Activated T-cell treated with anti-CD3 and anti-CD28 coated beads for 48 hours (primary cell): ENCODE measurements around the gene PIP4K2A.
"Not testable (repeated sequence)": the region's sequence is repeated elsewhere in the genome, so short reads cannot be mapped to it uniquely, and the experiment has no call there.

Source experiments
- DNase-seq: peaks from one replicate; pipeline ENCODE4 v3.0.0-alpha.2; 2020; ENCODE audit warnings: low read depth

Gene PIP4K2A

DNA sequence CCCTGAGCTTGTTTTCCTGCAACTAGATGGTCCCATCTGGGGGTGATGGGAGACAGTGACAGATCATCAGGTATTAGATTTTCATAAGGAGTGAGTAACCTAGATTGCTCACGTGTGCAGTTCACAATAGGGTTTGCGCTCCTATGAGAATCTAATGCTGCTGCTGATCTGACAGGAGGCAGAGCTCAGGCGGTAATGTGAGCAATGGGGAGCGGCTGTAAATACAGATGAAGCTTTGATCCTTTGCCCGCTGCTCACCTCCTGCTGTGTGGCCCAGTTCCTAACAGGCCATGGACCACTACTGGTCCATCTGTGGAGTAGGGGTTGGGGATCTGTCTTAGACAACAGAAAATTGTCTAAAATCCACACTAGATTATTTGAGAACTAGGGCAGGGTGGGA lies 22.3 kb downstream of the PIP4K2A start:
- not testable (repeated sequence) for DNase-seq

DNA sequence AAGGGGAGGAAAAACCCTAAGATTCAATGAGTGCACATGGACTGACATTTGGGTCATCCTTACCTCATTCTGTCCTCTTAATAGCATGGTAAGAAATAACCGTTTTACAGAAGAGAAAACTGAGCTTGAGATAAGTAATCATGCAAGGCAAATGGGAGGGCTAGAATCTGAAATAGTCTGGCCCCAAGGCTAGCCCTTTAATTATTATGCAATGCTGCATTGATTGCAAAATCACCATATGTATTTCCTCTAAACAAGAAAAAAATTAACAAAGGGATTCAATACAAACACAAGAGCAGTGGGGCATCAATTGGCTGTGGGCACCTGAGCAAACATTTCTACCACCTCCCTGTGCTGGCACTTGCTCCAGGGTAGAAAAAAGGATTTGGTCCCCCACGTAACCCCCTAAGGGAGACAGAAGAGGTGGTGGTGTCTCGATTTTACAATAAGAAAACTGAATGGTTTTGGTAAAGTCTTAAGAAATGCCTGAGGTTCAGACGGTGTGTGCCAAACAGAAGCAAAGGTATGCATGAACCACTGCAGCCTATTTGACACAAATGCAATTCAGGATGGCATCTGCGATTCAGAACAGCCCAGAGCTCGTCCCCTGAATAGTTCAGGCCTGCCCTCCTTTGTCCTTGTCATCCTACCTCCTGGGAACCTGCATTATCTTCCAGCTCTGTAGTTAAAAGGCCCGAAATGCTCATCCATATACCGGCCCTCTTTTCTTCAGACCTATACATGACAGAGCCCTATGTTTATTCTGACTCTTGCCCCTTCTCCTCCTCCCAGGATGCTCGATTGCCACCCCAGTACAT lies 23.6 kb downstream of the PIP4K2A start:
- no peak for DNase-seq

DNA sequence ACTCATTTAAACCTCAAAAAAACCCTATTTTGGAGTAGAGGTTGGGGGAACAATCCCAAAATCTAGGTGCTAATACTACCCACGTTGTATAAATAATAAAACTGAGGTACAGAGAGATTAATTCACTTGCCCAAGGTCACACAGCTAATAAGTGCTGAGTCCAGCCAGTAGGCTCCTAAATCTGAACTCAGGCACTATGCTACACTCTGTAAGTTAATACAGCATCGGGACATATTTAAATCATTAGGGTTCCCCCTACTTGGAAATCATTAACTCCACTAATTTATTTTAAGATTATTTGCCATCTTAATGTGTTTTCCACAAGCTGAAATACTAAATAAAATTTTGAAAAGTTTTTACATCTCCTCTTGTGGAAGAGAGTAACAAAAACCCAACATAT lies 24.2 kb downstream of the PIP4K2A start:
- DNase-seq = no peak

DNA sequence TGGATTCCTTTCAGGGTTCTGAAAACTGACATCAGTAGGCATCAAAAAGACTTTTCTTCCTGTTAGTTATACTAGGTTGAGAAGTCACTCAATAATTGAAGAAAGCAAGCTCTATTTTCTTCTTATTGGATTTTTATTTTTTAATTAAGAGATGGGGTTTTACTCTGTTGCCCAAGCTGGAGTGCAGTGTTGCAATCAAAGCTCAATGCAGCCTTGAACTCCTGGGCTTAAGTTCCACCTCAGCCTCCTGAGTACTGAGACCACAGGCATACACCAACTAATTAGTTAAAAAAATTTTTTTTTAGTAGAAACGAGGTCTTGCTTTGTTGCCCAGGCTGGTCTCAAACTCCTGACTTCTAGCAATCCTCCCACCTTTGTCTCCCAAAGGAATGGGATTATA lies 28.0 kb downstream of the PIP4K2A start:
- no peak for DNase-seq

DNA sequence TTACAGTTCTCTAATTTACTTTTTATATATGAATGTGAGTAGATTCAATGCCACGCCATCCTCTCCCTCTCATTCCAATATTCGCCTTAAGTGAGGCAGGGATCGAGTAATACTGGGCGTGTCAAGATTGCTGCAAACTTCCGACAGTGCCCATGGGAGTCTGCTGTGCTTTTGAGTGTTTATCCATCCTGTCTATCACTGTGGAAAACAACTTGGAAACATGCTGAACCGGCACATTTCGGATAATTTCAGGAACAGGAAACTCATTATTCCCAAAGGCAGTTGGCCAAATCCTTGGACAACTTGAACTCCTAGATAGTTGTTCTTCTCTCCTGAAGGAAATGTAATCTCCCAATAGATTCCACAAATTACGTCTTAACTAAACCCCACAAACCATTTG lies 28.5 kb downstream of the PIP4K2A start:
- DNase-seq = no peak

DNA sequence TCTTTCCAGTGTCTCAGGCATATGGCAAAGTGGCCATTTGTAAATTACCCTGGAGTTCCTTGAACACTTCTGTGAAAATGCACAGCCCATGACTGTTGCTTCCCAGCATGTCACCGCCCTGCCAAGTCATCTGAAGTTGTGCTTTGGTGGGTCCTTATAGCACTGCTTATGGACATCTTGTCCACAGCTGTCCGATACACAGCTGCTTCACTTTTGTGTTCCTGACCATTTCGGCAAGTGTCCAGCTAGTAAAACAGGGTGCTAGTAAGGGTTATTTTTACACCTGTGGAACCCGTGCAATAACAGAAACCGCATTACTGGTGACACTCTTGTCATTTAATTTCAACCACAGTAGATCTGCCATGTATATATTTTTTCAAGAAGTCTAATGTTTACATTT lies 29.7 kb downstream of the PIP4K2A start:
- no peak for DNase-seq

DNA sequence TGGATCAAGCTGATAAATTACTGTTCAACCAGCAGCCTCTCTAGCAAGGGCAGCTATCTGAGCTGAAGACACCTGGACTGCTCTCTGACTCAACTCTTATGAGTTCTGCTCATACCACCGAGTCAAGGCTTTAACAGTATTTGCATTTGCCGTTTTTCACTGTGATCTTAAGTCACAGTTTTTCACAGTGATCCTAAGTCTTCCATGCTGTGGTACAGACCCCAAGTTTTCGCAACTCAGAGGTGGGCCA lies 31.3 kb downstream of the PIP4K2A start:
- DNase-seq = no peak

DNA sequence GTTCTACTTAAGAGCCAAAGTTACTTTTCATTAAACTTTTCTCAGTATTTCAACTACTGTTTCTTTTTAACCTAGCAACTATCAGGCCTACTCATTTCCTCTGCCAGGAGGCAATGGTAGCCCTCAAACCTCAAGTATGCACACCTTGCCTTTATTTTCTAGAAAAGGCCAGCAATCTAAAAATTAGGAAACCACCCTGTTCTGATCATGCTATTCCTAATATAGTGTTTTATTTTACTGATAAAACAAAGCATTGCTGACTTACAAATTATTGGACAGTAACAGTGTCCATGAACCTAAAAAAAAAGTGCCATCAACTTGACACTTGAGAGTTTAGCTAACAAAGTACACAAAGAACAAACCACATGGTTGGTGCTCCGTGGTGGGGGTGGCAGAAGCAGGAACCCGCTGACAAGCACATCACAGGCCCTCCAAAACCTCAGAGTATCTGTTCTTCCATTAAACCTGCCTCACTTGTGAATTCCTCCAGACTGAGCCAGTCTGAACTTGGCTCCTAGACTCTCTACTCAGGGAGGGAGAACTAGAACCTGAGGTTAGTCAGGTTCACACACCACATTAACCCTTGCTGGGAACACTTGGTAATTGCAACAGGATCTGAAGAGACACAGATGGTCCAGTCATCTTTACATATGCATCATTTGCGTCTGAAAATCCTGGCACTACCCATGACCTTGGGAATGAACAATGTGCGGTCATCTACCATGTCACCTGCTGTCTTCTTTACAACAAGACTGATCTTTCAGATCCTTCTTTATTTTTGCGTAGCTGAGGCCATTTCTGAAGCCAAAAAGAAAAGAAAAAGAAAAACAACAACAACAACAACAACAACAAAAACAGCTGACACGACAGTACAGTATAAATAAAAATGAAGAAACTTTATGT lies 31.9 kb downstream of the PIP4K2A start:
- no peak for DNase-seq

DNA sequence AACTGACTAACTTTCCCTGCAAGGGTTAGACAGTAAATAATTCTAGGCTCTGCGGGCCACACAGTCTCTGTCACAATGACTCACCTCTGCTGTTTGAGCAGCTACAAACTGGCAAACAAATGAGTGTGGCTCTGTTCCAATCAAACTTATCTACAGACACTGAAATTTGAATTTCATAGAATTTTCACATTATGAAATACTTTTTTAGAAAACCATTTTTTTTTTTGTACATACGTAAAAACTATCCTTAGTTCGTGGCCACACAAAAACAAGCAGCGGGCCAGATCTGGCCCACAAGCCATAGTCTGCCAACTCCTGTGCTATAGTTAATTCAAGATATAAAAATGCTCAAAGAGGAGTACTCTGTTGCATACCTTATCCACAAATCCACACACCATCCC lies 32.6 kb downstream of the PIP4K2A start:
- no peak for DNase-seq

DNA sequence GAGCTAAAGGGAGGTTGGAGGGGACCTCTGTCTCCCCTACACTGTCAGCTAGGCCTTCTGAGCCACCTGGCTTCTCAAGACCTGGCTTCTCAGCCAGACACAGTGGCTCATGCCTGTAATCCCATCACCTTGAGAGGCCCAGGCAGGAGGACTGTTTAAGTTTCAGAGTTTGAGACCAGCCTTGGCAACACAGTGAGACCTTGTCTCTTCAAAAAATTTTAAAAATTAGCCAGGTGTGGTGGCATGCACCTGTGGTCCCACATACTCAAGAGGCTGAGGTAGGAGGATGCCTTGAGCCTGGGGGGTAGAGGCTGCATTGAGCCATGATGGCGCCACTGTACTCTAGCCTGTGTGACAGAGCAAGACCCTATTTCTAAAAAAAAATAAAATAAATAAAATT lies 33.1 kb downstream of the PIP4K2A start:
- no peak for DNase-seq

DNA sequence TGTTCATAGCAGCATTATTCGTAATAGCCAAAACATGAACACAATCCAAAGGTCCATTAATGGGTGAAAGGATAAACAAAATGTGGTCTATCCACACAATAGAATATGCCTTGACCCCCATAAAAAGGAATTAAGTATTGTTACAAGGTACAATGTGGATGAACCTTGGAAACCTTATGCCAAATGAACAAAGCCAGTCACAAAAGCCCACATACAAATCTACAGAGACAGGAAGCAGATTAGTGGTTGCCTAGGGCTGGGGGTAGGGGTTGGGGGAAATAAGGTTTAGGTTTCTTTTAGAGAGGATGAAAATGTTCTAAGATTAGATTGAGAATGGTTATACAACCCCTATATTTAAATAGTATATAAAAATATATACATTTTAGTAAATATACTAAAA lies 34.8 kb downstream of the PIP4K2A start:
- DNase-seq = no peak

DNA sequence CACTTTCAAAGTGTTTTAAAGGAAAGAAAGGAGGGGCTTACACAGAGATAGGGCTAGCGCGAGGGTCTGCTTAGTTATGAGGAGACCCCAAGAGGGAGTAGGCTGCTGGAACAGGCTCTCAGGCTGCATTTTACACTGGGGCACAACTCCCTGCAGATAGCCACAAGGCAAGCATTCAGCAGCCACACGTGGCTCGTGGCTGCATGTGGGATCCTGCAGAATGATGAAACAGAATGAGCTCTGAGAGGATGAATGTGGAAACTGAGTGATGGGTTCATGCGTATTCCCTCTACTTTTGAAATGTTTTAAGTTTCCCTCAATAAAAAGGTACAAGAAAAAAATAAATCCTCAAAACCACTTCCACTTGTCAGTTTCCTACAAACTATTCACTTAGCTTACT lies 37.0 kb downstream of the PIP4K2A start:
- DNase-seq = no peak

DNA sequence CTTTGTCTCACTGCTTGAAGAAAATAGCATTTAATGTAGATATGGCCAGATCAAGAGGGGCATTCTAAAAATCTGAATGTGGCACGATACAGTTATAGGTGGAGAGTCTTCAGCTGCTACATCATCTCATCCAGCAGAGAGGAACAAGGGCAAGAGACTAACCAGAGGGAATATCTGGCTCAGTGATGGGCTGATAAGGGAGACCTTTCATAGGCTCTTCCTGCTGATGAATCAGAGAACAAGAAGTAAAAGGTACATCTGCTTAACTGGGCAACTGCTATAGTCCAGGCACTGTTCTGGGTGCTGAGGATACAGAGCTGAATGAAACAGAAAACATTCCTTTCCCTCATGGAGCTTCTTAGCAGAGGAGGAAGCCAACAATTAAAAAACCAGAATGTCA lies 37.9 kb downstream of the PIP4K2A start:
- no peak for DNase-seq

DNA sequence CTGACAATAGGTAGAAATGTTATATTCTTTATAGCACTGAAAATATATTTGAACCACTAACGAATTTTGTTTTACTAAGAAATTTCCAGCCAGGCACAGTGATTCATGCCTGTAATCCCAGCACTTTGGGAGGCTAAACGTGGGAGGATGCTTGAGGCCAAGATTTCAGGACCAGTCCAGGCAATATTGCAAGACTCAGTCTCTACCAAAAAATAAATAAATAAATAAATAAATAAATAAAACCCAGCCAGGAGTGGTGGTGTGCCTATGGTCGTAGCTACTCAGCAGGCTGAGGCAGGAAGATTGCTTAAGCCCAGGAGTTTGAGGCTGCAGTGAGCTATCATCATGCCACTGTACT lies 39.8 kb downstream of the PIP4K2A start:
- DNase-seq = no peak

DNA sequence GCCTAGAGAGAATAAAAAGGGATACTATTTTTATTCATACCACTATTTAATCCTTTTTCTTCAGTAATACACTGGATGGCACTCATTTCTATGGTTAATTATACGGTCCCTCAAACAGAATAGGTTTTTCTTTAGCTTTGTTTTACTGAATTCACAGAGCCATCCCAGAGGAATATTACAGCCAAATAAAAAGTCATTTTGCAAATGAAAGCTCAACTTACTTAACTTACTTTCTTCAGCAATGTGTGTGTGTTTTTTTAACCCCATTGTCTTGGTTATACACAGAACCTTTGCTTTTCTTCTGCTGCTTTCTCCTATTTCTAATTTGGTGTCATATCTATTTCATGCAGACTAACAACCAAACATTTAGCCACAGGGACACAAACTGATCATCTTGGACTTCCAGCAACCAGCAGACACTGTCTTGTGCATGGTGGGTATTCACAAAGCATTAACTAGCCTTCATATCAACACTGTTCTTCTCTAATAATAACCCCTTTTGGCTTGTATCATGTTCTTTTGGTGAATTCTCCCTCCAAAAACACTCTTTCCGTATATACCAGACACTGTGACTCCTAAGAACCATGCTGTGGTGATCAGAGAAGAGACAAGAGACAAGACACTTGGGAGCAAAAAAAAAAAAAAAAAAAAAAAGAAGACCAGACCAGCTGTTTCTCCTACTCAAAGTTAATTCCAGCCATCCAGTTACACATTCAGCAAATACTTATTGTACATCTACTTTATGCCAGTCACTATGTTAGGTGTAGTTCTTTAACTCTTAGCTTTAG lies 40.4 kb downstream of the PIP4K2A start:
- no peak for DNase-seq

DNA sequence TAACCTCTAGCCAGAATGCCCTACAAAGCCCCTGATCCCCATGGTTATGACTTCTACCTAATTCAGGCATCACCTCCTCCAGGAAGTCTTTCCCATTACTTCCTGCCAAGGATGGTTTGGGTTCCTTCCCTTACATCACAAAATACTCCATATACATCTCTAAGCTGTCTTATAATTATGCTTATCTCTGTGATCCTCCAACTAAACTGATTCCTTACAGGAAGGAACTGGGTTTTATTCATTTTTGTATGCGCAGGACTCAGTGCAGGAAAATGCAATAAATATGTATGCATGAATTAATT lies 41.3 kb downstream of the PIP4K2A start:
- DNase-seq = no peak

DNA sequence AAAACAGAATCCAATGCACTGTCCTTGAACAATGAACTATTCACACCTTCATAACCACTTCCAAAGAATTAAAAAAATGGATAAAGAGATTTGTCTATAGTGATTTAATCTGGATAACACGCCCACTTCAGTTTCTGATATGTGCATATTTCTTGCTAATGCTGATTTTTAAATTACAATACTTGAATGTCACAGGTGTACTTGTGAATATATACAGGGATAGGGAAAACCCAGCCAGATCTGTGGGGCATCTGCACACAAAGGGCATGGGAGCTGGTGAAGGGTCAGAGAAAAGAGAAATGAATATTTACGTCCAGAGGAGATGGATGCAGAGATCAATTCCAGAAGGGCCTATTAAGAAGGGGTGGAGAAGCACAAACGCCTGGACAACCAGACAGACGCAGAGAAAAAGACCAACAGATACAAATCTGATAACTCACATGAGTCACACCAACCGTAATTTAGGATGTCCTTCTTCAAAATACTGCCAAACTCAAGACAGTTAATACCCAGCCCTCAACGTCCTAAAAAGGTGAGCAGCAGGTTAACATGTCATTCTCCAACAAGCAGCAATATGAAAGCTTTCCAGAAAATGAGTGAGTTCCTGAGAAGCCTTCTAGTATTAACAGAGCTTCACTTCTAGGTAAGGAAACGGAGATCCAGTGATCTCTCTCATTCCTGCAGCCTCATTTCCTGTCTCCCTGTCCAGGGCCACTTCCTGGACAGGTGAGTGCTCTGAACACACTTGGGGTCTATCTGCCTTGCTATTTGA lies 41.9 kb downstream of the PIP4K2A start:
- no peak for DNase-seq

DNA sequence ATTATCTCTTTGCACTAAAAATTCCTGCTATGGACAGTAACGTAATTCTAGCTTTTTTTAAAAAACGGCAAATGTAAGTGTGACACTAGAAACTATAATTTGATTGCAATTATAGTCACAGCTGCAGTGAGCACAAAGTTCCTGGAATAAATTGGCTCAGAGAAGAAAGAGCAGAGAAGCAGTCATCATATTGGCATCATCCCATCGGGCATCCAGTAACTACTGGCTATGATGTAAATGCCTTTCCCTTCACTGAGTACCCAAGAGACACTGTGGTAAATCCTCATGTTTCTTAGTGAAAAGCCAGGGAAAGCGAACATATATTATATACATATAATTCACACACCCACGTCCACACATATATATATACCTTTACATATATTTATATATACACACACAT lies 43.6 kb downstream of the PIP4K2A start:
- DNase-seq = no peak

DNA sequence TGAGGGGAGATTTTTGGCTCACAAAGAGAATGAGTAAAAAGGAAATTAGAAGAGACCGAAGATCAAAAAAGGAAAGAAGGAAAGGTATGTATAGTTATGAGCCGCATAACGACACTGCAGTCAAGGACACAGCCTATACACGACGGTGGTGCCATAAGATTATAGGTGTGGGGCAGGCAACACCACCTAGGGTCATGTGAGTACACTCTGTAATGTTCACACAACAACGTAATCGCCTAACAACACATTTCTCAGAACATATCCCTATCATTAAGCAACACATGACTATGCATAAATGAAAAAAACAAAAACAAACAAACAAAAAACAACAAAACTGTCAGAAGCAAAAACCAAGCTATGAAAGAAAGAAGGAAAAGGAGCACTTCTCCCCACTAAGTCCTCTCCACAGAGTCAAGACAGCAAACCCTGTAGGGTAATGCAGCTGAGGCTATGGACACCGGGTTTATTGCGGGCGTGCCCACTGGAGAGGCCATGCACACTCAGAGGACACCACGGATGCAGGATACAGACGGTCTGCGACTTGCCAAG lies 45.1 kb downstream of the PIP4K2A start:
- no peak for DNase-seq

DNA sequence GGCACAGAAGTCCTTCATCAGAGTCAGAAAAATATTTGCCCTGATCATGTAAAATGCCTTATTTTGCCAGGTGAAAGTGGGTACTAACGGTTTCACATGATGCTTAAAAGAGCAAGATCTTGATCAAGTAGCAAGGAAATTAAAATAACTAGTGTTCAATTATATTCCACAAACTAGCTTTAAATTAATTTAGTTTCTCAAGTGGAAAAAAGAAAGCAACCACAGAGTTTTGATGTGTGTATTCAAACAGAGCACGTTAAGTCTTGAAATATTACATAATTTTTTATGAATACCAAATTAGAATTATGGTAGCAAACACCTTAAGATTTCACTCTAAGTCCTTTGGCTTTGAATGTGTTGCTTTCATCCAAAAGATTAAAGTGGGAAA lies 47.3 kb downstream of the PIP4K2A start:
- DNase-seq = no peak

DNA sequence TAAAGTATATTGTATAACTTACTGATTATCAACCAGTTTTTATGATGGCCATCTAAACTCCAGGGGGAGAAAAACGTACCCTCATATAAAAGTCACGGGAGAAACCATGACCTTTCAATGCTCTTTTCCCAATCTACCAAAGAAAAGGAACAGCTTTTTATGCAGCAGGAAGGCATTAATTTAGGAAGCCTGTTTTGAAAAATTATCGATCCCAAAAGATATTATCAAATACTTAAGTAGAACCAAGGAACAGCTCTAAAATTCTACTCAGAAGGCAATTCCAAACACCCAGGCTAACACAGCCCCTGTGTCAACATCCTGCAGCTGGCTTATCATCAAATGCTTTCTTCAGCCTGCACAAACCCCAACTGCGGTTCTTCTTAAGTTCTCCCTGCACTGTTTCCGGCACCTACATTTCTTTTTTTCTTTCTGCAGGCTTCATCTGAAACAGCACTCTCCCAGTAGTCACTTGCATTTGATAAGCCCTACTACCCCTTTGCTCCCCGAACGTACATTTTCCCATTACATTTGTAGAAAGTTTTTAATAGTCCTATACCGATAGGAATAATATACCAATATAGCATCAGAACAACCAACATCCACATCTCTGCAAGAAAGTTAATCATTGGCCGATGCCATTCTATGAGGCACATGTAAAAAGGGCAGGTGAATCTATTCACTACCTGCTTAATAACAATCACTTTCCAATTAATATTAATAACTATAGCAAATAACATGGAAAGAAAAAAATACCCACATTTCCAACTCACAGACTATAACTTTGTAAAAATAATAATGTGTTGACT lies 47.9 kb downstream of the PIP4K2A start:
- no peak for DNase-seq
